ENCODE results near the gene MGST2.
"Not testable (repeated sequence)": the region's sequence is repeated elsewhere in the genome, so short reads cannot be mapped to it uniquely, and the experiment has no call there.

- not testable (repeated sequence) for TF ChIP-seq CTCF (conservative IDR thresholded peaks at IDR 0.05); EZH2 (IDR thresholded peaks at IDR 0.05; ENCODE audit: low read depth)
Measured at GRCh38 chr4:139638306-139638705, 27.3 kb upstream of the MGST2 start.
